ENCODE measurements around the gene AP4S1. TPM values are rescaled to one million over a fixed set of nuclear protein-coding genes. Genes with fewer than 3 reads are reported as not detected.

The AP4S1 gene
- total and polyA plus RNA-seq, 2 of the 8 experiments (the other 6 are each of a cell fraction or from before 2014, with no cell fraction given) = 2.8 to 9.9 TPM

- no peak for TF ChIP-seq CHD7 (IDR thresholded peaks at IDR 0.05; ENCODE audit: insufficient replicate concordance, low read length)
- no peak for TF ChIP-seq POLR2A (IDR thresholded peaks at IDR 0.05; ENCODE audit: control extremely low read depth in 1 of 2, low read depth in 2 of 2, low read length in 2 of 2)
- TF ChIP-seq RXRA (IDR thresholded peaks at IDR 0.05; ENCODE audit: insufficient read depth, low read depth, low read length) = no peak
- no peak for TF ChIP-seq HDAC6 (IDR thresholded peaks at IDR 0.05; ENCODE audit: low read depth, low read length)
- TF ChIP-seq RNF2 (IDR thresholded peaks at IDR 0.05; ENCODE audit: borderline replicate concordance, low read depth, low read length, missing control alignments, poor library complexity, severe bottlenecking) = no peak
- TF ChIP-seq E2F6 (IDR thresholded peaks at IDR 0.05) = no peak
- TF ChIP-seq SUZ12 (IDR thresholded peaks at IDR 0.05; ENCODE audit: low read length) = no peak
- TF ChIP-seq TBP (IDR thresholded peaks at IDR 0.05; ENCODE audit: low read depth, low read length) = no peak
- no peak for TF ChIP-seq ZNF274 (IDR thresholded peaks at IDR 0.05; ENCODE audit: borderline replicate concordance, extremely low read depth, low read length)
Measured at GRCh38 chr14:31128601-31129526, 103.4 kb downstream of the AP4S1 start (continued).
